Kidney epithelial cell (primary cell): ENCODE measurements around the gene PHYKPL. TPM values are rescaled to one million over a fixed set of nuclear protein-coding genes. Genes with fewer than 3 reads are reported as not detected.

ENCODE experiments used
- DNase-seq: peaks from one replicate; pipeline ENCODE4 v3.0.0-alpha.2; 2010; ENCODE audit warnings: low read depth
- H3K27me3 ChIP-seq: 2 replicates; pipeline ENCODE4 v1.6.0; 2011; ENCODE audit warnings: low read length; ENCODE audit not compliant: control insufficient read depth, insufficient read depth
- H3K36me3 ChIP-seq: 2 replicates; pipeline ENCODE4 v1.5.1; 2011; ENCODE audit warnings: low read length; ENCODE audit not compliant: control insufficient read depth, insufficient read depth
- H3K4me3 ChIP-seq: 2 replicates; pipeline ENCODE4 v1.5.1; 2011; ENCODE audit warnings: low read depth, mild to moderate bottlenecking, control low read depth, low read length
- total RNA-seq: library from RNA; depleted of rRNA; stranded (reverse); fragments of >200 nt; gene quantifications from 2 replicates; pipeline ENCODE4 v1.2.3, GENCODE V29; 2015
- TF ChIP-seq, protein P1 (sequence below): IDR thresholded peaks from 2 replicates; pipeline ENCODE4 v1.5.1; 2011; ENCODE audit warnings: mild to moderate bottlenecking, moderate library complexity, low read length, control low read depth, inconsistent platforms; ENCODE audit not compliant: insufficient read depth, poor library complexity, severe bottlenecking

Gene PHYKPL
- total RNA-seq, 1 donor from 2014 or later: 18.7 TPM

DNA sequence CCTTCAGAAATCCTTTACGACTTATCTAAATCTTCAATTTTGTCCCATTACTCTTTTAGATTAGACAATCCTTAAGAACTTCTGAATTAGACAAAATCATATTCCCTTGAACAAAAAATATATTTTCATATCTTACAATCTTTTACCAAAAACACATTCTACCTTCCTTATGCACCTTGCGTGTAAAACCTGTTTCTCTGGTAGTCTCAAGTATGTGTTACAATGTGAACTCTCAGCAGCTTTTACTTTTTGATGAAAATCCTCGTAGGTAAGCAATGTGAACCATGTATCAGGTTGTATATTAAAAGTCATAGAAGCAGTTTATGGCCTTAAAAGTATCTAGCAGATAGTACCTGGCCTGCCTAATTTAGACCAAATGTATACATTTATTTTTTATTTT lies 58.1 kb downstream of the PHYKPL start:
- TF ChIP-seq, protein P1, sequence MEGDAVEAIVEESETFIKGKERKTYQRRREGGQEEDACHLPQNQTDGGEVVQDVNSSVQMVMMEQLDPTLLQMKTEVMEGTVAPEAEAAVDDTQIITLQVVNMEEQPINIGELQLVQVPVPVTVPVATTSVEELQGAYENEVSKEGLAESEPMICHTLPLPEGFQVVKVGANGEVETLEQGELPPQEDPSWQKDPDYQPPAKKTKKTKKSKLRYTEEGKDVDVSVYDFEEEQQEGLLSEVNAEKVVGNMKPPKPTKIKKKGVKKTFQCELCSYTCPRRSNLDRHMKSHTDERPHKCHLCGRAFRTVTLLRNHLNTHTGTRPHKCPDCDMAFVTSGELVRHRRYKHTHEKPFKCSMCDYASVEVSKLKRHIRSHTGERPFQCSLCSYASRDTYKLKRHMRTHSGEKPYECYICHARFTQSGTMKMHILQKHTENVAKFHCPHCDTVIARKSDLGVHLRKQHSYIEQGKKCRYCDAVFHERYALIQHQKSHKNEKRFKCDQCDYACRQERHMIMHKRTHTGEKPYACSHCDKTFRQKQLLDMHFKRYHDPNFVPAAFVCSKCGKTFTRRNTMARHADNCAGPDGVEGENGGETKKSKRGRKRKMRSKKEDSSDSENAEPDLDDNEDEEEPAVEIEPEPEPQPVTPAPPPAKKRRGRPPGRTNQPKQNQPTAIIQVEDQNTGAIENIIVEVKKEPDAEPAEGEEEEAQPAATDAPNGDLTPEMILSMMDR: no peak
- no peak overlapping the region for H3K4me3 ChIP-seq
- no peaks in the 10 kb centered on the region for H3K27me3 ChIP-seq
- no peaks in the 10 kb centered on the region for H3K36me3 ChIP-seq
- DNase-seq: no peak

DNA sequence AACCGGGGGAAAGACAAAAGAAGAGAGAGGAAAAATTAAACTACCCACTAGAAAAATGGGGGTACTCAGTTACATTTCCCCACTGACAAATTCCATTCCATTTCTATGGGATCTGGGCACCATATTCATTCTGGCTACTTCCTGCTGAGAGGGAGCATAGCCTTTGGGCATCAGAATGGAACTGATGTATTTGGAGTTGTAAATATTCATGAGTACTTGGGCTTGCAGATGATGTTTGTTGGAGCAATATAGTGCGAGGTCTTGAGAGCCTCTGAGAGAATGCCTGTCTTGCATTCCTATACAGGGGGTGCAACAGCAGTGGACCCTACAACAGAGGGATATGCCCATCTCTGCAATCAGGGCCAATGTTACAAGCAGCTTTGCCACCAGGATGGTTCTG lies 62.1 kb downstream of the PHYKPL start:
- TF ChIP-seq, protein P1: no peak
- DNase-seq: no peak
- H3K27me3 ChIP-seq: peaks cover 7% of the 10 kb centered on the region
- H3K4me3 ChIP-seq: no peak overlapping the region
- no peaks in the 10 kb centered on the region for H3K36me3 ChIP-seq

DNA sequence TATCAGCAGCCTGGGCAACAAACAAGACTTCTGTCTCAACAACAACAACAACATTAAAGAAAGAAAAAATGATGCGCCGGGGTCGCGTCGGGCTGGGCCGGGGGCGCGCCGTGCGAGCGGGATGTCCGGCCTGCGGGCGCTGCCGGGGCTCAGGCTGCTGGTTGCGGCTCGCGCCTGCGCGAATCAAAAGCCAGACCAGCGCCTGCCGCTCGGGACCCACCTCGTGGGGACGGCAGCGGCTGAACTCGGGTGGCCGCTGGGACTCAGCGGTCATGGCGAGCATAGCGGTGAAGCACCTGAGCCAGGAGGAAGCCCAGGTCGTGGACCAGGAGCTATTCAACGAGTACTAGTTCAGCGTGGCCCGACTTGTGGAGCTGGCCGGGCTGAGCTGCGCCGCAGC lies 67.0 kb downstream of the PHYKPL start:
- Histone ChIP-seq H3K4me3 (no peak overlapping the region), H3K36me3 (no peaks in the 10 kb centered on the region), H3K27me3 (peaks cover 17% of the 10 kb centered on the region)
- no peak for DNase-seq
- TF ChIP-seq, protein P1: no peak

DNA sequence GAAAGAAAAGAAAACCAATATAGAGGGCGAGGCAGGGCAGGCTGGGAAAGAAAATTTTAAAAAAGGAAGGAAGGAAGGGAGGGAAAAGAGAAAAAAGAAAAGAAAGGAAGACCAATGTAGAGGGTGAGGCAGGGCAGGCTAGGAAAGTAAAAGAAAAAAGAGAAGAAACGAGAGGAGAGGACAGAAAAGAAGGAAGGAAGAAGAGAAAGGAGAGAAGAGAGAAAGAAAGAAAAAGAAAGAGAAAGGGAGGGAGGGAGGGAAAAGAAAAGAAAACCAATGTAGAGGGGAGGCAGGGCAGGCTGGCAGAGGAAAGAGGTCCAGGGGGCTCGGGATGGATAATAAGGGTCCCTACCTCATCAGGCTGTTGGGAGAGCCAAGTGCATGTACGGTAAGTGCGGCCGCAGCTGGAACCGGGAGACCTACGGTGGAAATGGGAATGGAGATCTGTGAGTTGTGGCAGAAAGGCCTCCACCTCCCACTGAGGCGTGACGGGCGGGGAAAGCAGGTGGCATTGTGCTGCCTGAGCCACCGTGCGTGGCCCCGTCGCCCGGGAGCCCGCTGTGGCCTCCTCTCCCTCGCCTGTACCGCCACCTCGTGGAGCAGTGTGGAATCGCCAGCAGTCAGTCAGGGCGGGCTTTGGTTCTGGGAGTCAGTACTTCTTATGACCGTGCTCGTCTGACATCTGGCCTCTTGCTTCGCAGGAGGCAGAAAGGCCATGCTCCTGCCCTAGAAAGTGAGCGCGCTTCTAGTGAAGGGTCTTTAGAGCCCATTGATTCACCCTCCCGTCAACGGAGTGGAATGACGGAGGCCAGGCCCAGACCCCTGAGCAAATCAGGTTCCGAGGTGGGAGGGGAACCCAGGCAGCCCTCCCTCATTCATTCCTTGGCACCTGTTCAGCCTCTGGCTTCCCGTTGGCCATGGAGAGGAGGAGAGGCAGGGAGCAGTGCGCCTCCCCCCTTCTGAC lies 68.5 kb downstream of the PHYKPL start:
- Histone ChIP-seq H3K4me3 (no peak overlapping the region), H3K36me3 (no peaks in the 10 kb centered on the region), H3K27me3 (peaks cover 17% of the 10 kb centered on the region)
- TF ChIP-seq, protein P1: peak; percentile 99
- DNase-seq: no peak

DNA sequence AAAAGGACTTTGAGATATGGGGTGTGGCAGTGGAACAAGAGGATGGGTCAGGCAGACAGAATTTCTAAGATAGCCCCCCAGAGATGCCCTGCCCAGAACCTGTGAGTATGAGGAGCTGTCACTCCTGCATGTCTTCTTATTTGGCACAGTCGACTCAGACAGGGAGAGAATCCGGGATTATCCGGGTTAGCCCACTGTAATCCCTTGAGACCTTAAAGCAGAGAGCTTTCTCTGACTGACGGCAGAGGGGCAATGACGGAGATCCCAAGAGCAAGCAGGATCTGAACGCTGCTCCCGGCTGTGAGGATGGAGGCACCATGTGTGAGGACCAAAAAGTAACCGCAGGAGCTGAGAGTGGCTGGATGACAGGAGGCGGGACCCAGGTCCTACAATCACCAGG lies 70.1 kb downstream of the PHYKPL start:
- TF ChIP-seq, protein P1: no peak
- Histone ChIP-seq H3K4me3 (no peak overlapping the region), H3K27me3 (peaks cover 17% of the 10 kb centered on the region), H3K36me3 (no peaks in the 10 kb centered on the region)
- no peak for DNase-seq

DNA sequence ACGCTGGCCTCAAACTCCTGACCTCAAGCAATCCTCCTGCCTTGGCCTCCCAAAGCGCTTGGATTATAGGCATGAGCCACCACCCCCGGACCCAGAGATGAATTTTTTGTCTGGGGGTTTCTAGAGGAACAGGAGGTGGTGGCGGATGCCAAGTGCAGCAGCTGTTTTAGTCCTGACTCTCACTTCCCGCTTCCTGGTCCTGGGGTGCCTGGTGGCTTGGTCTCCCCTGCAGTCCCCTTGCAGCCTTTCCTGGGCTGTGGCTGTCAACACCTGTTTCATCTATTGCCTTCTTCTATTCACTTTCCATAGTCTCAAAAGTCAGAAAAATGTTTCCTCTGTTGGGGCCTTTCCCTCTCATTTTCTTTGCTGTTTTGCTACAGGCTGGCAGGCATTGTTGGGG lies 72.4 kb downstream of the PHYKPL start:
- TF ChIP-seq, protein P1: no peak
- H3K36me3 ChIP-seq: no peaks in the 10 kb centered on the region
- no peak for DNase-seq
- H3K27me3 ChIP-seq: peaks cover 7% of the 10 kb centered on the region
- H3K4me3 ChIP-seq: no peak overlapping the region
